OCI-M1 (cell line): ENCODE measurements around the gene NETO2.
"Not testable (repeated sequence)": the region's sequence is repeated elsewhere in the genome, so short reads cannot be mapped to it uniquely, and the experiment has no call there.

Experiments used
- DNase-seq: peaks from one replicate; lab custom pipeline; 2025; lab: John Stamatoyannopoulos, UW

The NETO2 gene

GRCh38 chr16:47064775-47065174 is 79.0 kb downstream of the NETO2 start:
- no peak for DNase-seq

- no peak for DNase-seq
Observed at GRCh38 chr16:47063011-47063724, 80.6 kb downstream of the NETO2 start.

GRCh38 chr16:47061204-47061603 is 82.5 kb downstream of the NETO2 start:
- no peak for DNase-seq

- DNase-seq: no peak
Observed at GRCh38 chr16:47060596-47060995, 83.1 kb downstream of the NETO2 start.

- no peak for DNase-seq
Observed at GRCh38 chr16:47059991-47060390, 83.8 kb downstream of the NETO2 start.

- DNase-seq: not testable (repeated sequence)
Observed at GRCh38 chr16:47059130-47059529, 84.6 kb downstream of the NETO2 start.

- no peak for DNase-seq
Observed at GRCh38 chr16:47058295-47059086, 85.3 kb downstream of the NETO2 start.

- DNase-seq: no peak
Observed at GRCh38 chr16:47057630-47057993, 86.1 kb downstream of the NETO2 start.

- no peak for DNase-seq
Observed at GRCh38 chr16:47056688-47057629, 86.8 kb downstream of the NETO2 start.

- DNase-seq: not testable (repeated sequence)
Observed at GRCh38 chr16:47056061-47056460, 87.7 kb downstream of the NETO2 start.

GRCh38 chr16:47055136-47055885 is 88.4 kb downstream of the NETO2 start:
- no peak for DNase-seq

GRCh38 chr16:47054306-47054705 is 89.4 kb downstream of the NETO2 start:
- DNase-seq: no peak

GRCh38 chr16:47053895-47054294 is 89.8 kb downstream of the NETO2 start:
- no peak for DNase-seq

GRCh38 chr16:47052666-47053640 is 90.8 kb downstream of the NETO2 start:
- DNase-seq: no peak

- no peak for DNase-seq
Observed at GRCh38 chr16:47051031-47051430, 92.7 kb downstream of the NETO2 start.

GRCh38 chr16:47049901-47050583 is 93.7 kb downstream of the NETO2 start:
- DNase-seq: no peak

GRCh38 chr16:47047524-47048203 is 96.1 kb downstream of the NETO2 start:
- no peak for DNase-seq

- no peak for DNase-seq
Observed at GRCh38 chr16:47046726-47047523, 96.8 kb downstream of the NETO2 start.
